Panc1 (cell line): ENCODE measurements around the gene CRTC1.

ENCODE experiments used
- CTCF ChIP-seq: fragments of 450-650 bp; IDR thresholded peaks from 2 replicates; pipeline ENCODE4 v1.5.1; 2017; ENCODE audit warnings: mild to moderate bottlenecking
- REST ChIP-seq, 2 experiments: IDR thresholded peaks; 2 replicates each; pipeline ENCODE4 v1.6.1; 2011 to 2012; ENCODE audit warnings: low read depth in 2 of 2, control low read depth in 1 of 2, low read length in 1 of 2, mild to moderate bottlenecking in 1 of 2, moderate library complexity in 1 of 2; ENCODE audit not compliant: insufficient read depth in 1 of 2

- TF ChIP-seq CTCF (no peak), REST (IDR thresholded peaks at IDR 0.05; ENCODE audit: insufficient read depth in 1 of 2, low read depth in 2 of 2, low read length in 1 of 2) (no peak)
Measured at GRCh38 chr19:18697680-18698079, 14.2 kb downstream of the CRTC1 start.
